Panc1 (cell line): ENCODE measurements around the gene CHST15.

Experiments
- POLR2AphosphoS5 ChIP-seq: IDR thresholded peaks from 2 replicates; pipeline ENCODE4 v1.6.1; 2012; ENCODE audit warnings: mild to moderate bottlenecking, low read depth, low read length, moderate library complexity
- SIN3A ChIP-seq: IDR thresholded peaks from 2 replicates; pipeline ENCODE4 v1.6.1; 2012; ENCODE audit warnings: low read depth, mild to moderate bottlenecking, low read length, moderate library complexity, borderline replicate concordance; ENCODE audit not compliant: insufficient read depth
- TCF7L2 ChIP-seq: IDR thresholded peaks from 2 replicates; pipeline ENCODE4 v1.6.1; 2011; ENCODE audit warnings: mild to moderate bottlenecking, low read depth, low read length, inconsistent platforms
- TF ChIP-seq, protein P1 (sequence below): fragments of 450-650 bp; IDR thresholded peaks from 2 replicates; pipeline ENCODE4 v1.5.1; 2017; ENCODE audit warnings: mild to moderate bottlenecking

GRCh38 chr10:124095096-124095495 lies 1.7 kb upstream of the CHST15 start:
- TF ChIP-seq SIN3A (no peak), POLR2AphosphoS5 (no peak), TCF7L2 (no peak)
- TF ChIP-seq, protein P1, sequence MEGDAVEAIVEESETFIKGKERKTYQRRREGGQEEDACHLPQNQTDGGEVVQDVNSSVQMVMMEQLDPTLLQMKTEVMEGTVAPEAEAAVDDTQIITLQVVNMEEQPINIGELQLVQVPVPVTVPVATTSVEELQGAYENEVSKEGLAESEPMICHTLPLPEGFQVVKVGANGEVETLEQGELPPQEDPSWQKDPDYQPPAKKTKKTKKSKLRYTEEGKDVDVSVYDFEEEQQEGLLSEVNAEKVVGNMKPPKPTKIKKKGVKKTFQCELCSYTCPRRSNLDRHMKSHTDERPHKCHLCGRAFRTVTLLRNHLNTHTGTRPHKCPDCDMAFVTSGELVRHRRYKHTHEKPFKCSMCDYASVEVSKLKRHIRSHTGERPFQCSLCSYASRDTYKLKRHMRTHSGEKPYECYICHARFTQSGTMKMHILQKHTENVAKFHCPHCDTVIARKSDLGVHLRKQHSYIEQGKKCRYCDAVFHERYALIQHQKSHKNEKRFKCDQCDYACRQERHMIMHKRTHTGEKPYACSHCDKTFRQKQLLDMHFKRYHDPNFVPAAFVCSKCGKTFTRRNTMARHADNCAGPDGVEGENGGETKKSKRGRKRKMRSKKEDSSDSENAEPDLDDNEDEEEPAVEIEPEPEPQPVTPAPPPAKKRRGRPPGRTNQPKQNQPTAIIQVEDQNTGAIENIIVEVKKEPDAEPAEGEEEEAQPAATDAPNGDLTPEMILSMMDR, result no peak
